Activated T-cell treated with anti-CD3 and anti-CD28 coated beads, Interleukin-2, amount 50 U/mL, for 24 hours (primary cell): ENCODE measurements around the gene KHK.

Experiments
- DNase-seq: peaks from one replicate; pipeline ENCODE4 v3.0.0-alpha.2; 2020
- H3K27ac Mint-ChIP-seq: 2 replicates; pipeline ENCODE4 v1.8.0; 2020; ENCODE audit warnings: mild to moderate bottlenecking, mixed read lengths
- H3K27me3 Mint-ChIP-seq: 2 replicates; pipeline ENCODE4 v1.8.0; 2020; ENCODE audit warnings: mixed read lengths
- H3K36me3 Mint-ChIP-seq: 2 replicates; pipeline ENCODE4 v1.8.0; 2020; ENCODE audit warnings: low read depth, mixed read lengths
- H3K4me1 Mint-ChIP-seq: 2 replicates; pipeline ENCODE4 v1.8.0; 2020; ENCODE audit warnings: low read depth, mixed read lengths
- H3K4me3 Mint-ChIP-seq: 2 replicates; pipeline ENCODE4 v1.8.0; 2020; ENCODE audit warnings: mild to moderate bottlenecking, moderate library complexity, mixed read lengths
- H3K9me3 Mint-ChIP-seq: 2 replicates; pipeline ENCODE4 v1.8.0; 2020; ENCODE audit warnings: mixed read lengths

KHK gene

GRCh38 chr2:27086724-27087593 lies at the start of gene KHK:
Gene KHK, plus strand, starts transcription at chr2:27086772. Its CDS starts 488 bp downstream, at chr2:27087260.
- H3K27ac Mint-ChIP-seq, result peak within 1 kb of the TSS; percentile 91
- H3K9me3 Mint-ChIP-seq, result no peaks in the 10 kb centered on the region
- H3K27me3 Mint-ChIP-seq, result no peaks in the 10 kb centered on the region
- H3K36me3 Mint-ChIP-seq, result no peaks in the 10 kb centered on the region
- peaks cover 20% of the 10 kb centered on the region for H3K4me1 Mint-ChIP-seq
- peak within 1 kb of the TSS; percentile 84 for H3K4me3 Mint-ChIP-seq
- DNase-seq, result no peak

GRCh38 chr2:27038012-27038411 lies 48.6 kb upstream of the KHK start:
- H3K27ac Mint-ChIP-seq, result peak overlapping the region; percentile 1
- no peaks in the 10 kb centered on the region for H3K27me3 Mint-ChIP-seq
- no peaks in the 10 kb centered on the region for H3K9me3 Mint-ChIP-seq
- no peak overlapping the region for H3K4me3 Mint-ChIP-seq
- H3K4me1 Mint-ChIP-seq, result peaks cover 24% of the 10 kb centered on the region
- H3K36me3 Mint-ChIP-seq, result peaks cover 97% of the 10 kb centered on the region
- DNase-seq, result no peak

DNA sequence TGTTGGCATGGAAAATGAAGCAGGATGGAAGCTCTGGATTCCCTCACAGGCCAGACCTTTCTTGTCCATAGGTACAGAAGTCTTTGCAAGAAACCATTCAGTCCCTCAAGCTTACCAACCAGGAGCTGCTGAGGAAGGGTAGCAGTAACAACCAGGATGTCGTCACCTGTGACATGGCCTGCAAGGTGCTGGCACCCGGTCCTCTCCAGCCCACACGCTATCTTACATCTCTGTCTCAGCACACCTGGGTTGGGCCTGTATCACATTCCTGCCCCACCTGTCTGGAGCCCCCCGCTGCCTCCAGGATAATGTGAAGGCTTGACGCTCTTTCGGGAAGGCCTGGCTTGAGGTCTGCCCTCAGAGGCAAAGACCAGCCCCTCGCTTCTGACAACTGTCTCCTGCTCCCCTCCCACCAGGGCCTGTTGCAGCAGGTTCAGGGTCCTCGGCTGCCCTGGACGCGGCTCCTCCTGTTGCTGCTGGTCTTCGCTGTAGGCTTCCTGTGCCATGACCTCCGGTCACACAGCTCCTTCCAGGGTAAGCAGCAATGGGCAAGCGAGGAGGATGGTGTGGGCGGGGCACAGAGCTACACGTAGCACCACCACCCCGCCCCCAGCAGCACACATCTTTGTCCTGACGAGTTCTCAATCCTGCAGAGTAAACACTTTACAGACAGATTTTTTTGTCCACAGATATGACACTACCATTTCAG lies 47.8 kb upstream of the KHK start:
- Mint-ChIP-seq H3K4me3 (no peak overlapping the region), H3K36me3 (peaks cover 97% of the 10 kb centered on the region), H3K27me3 (no peaks in the 10 kb centered on the region), H3K4me1 (peaks cover 18% of the 10 kb centered on the region), H3K27ac (peak overlapping the region; percentile 52), H3K9me3 (no peaks in the 10 kb centered on the region)
- DNase-seq, result no peak

DNA sequence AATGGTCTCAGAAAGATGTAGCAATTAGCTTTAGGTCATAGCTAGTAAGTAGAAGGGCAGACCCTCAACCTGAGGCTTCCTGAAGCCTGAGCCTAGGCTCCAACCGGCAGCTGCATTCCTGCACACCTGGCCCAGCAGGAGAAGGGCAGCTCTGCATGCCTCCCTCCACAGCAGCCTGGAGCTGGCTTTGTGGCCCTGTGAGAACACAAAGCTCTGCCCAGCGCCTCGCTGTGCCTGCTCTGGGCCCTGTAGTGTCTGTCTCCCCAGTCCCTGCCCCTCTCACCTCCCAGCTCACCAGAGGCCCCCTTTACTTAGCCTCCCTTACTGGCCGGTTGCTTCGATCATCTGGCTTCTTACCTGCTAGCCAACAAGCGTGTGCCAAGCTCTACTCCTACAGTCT lies 47.1 kb upstream of the KHK start:
- Mint-ChIP-seq H3K27ac (no peak overlapping the region), H3K4me3 (no peak overlapping the region), H3K9me3 (no peaks in the 10 kb centered on the region), H3K36me3 (peaks cover 94% of the 10 kb centered on the region), H3K4me1 (peaks cover 12% of the 10 kb centered on the region), H3K27me3 (no peaks in the 10 kb centered on the region)
- DNase-seq, result no peak

- Mint-ChIP-seq H3K27me3 (no peaks in the 10 kb centered on the region), H3K27ac (no peak overlapping the region), H3K4me1 (peaks cover 9% of the 10 kb centered on the region), H3K4me3 (no peak overlapping the region), H3K36me3 (peaks cover 95% of the 10 kb centered on the region), H3K9me3 (no peaks in the 10 kb centered on the region)
- DNase-seq, result no peak
Measured at GRCh38 chr2:27039871-27040270, 46.7 kb upstream of the KHK start.

DNA sequence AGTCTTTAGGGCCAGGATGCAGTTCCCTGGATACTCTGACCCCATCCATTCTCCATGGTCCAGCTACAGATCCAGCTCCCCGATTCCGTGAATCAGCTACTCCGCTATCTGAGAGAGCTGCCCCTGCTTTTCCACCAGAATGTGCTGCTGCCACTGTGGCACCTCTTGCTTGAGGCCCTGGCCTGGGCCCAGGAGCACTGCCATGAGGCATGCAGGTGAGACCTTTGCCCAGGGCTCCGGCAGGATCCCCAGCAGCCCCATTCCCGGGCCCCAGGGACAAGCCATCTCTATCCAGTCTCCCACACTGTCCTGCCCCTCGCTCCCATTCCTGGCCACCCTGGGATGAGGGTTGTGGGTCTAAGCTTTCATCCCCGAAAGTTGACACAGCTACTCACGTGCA lies 46.3 kb upstream of the KHK start:
- Mint-ChIP-seq H3K27ac (peak overlapping the region; percentile 77), H3K36me3 (peaks cover 95% of the 10 kb centered on the region), H3K27me3 (no peaks in the 10 kb centered on the region), H3K9me3 (no peaks in the 10 kb centered on the region), H3K4me1 (peaks cover 5% of the 10 kb centered on the region), H3K4me3 (no peak overlapping the region)
- no peak for DNase-seq

DNA sequence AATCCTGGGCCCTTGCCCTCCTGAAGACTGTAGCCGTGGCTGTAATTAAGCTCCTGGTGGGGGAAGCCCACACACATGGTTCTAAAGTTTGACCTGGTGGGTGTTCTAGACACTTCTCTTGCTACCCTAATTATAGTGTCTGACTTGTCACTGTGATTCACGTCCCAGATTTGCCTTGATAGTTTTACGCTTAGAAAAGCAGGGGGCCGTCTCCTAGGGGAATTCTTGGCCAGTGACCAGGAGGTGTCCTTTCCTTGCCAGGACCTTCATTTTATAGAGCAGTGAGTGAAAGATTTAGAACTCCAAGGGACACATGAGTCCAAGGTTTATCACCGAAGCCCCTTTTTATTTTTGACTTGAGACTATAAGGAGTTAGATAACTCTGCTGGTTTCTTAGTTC lies 44.8 kb upstream of the KHK start:
- peak overlapping the region; percentile 77 for H3K27ac Mint-ChIP-seq
- H3K9me3 Mint-ChIP-seq, result no peaks in the 10 kb centered on the region
- H3K4me3 Mint-ChIP-seq, result no peak overlapping the region
- peaks cover 84% of the 10 kb centered on the region for H3K36me3 Mint-ChIP-seq
- no peak for DNase-seq
- peaks cover 4% of the 10 kb centered on the region for H3K4me1 Mint-ChIP-seq
- H3K27me3 Mint-ChIP-seq, result no peaks in the 10 kb centered on the region

DNA sequence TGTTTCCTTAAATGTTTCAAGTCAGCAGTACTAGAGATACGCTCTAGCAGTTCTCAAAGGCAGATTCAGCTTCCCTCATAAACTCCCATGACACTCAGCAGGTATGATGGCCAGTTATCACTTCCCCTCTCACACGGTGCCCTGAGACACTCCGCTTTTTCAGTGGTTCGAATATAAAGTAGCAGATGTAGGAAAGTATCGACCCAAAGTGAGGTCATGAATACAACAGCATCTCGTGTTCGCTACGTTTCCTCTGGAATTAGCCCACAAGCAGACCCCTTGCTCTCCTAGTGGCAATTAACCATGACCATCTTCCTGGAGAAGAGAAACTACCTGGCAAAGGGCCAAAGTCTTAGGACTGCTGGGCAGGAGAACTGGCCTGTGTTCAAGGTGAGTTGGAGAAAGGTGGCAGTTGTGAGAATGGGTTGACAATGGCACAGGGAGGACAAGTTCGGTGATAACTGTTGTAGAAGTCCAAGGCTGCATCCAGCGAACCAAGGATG lies 44.4 kb upstream of the KHK start:
- no peak for DNase-seq
- H3K27ac Mint-ChIP-seq, result peak overlapping the region; percentile 7
- H3K4me1 Mint-ChIP-seq, result peaks cover 4% of the 10 kb centered on the region
- H3K9me3 Mint-ChIP-seq, result no peaks in the 10 kb centered on the region
- H3K36me3 Mint-ChIP-seq, result peaks cover 79% of the 10 kb centered on the region
- H3K4me3 Mint-ChIP-seq, result no peak overlapping the region
- H3K27me3 Mint-ChIP-seq, result no peaks in the 10 kb centered on the region

- Mint-ChIP-seq H3K4me3 (no peak overlapping the region), H3K4me1 (peaks cover 7% of the 10 kb centered on the region), H3K27ac (no peak overlapping the region), H3K27me3 (no peaks in the 10 kb centered on the region), H3K36me3 (peaks cover 70% of the 10 kb centered on the region), H3K9me3 (no peaks in the 10 kb centered on the region)
- DNase-seq, result no peak
Measured at GRCh38 chr2:27042985-27043634, 43.5 kb upstream of the KHK start.

GRCh38 chr2:27049422-27050280 lies 36.9 kb upstream of the KHK start:
- H3K4me3 Mint-ChIP-seq, result peak overlapping the region; percentile 93

DNA sequence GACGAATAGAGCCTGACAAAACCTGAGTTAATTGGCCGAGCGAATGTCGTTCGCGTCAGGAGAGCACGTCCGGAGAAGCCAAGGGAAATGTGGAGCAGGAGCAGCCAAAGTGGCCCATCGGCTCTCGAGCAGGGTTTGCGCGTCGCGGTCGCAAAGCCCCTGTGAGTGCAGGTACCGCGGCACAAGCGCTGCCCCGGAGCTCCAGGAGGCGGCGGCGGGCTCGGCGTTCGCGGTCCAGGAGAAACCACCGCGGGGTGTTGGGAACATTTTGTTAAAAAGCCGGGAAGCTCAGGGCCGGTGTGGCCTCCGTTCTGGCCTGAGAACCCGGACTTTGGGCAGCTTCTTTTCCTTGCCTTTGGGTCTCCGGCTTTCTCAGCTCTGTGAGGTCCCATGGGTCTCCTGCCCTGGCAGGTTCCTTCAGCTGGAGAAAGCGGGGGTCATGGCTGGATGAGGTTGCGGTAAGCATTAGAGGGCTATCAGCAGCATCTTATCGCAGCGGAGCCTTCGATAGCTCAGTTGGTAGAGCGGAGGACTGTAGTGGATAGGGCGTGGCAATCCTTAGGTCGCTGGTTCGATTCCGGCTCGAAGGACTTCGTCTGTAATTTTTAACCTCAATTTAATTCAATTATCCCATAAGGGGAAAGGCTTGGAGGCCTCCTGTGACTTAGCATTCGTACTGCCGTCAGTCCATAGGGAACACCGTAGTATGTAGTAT lies 36.1 kb upstream of the KHK start:
- DNase-seq, result peak; percentile 98
- H3K4me1 Mint-ChIP-seq, result peaks cover 32% of the 10 kb centered on the region
- H3K27me3 Mint-ChIP-seq, result peaks cover 6% of the 10 kb centered on the region
- peak overlapping the region; percentile 100 for H3K27ac Mint-ChIP-seq
- H3K4me3 Mint-ChIP-seq, result peak overlapping the region; percentile 93
- H3K9me3 Mint-ChIP-seq, result no peaks in the 10 kb centered on the region
- peaks cover 30% of the 10 kb centered on the region for H3K36me3 Mint-ChIP-seq

More at GRCh38 chr2:27049422-27050280, 36.9 kb upstream of the KHK start:
- peak overlapping the region; percentile 100 for H3K27ac Mint-ChIP-seq
- H3K36me3 Mint-ChIP-seq, result peaks cover 29% of the 10 kb centered on the region
- H3K27me3 Mint-ChIP-seq, result peaks cover 6% of the 10 kb centered on the region
- H3K9me3 Mint-ChIP-seq, result no peaks in the 10 kb centered on the region
- DNase-seq, result peak; percentile 80
- H3K4me1 Mint-ChIP-seq, result peaks cover 32% of the 10 kb centered on the region

DNA sequence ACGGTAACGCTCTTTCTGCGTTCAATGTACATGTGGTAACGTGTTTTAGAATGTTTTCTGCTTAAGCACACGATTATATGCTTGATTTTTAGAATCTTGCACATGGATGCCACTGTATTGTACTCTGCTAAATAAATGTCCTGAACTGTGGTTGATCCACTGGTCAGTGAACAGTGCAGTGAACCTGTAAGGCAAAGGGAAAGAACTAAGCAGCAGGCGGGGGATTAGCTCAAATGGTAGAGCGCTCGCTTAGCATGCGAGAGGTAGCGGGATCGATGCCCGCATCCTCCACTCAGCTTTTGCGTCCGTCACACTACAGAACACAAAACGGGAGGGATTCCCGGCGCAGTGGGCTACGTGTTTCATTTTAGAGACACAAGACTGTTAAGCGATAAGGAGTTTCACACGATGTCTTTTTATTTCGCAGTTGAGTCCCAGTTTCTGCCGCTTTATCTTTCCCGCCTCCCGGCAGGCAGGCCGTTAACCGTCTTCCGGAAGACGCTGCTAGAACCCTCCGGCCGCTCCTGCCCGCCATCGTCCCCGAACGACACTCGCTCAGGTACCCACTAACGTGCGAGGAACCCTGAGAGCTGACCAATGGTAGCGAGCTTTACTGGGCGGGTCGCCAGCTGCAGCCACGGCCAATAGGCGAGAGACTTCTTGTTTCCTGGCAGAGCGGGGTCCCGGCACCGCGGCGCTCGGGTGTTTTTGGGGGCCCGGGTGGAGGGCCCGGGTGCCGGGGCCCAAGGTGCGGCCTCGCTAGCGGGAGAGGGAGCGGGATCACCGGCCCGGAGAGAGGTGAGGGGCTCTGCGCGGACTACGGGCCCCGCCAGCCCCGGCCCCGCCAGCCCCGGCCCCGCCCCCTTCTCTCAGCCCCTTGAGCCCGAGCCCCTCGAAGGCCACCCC lies 35.3 kb upstream of the KHK start, which contains the start of gene AGBL5:
Gene AGBL5, plus strand, starts transcription at position 673 of the 906 bp plus-strand sequence. CDS start 1,291 bp downstream, outside the sequence.
- Mint-ChIP-seq H3K4me3 (peak within 1 kb of the TSS; percentile 93), H3K27me3 (peaks cover 6% of the 10 kb centered on the region), H3K36me3 (peaks cover 35% of the 10 kb centered on the region), H3K4me1 (peaks cover 32% of the 10 kb centered on the region), H3K9me3 (no peaks in the 10 kb centered on the region), H3K27ac (peak within 1 kb of the TSS; percentile 100)
- peak; percentile 98 for DNase-seq
